ENCODE measurements around the gene MAPK1IP1L. TPM values are rescaled to one million over a fixed set of nuclear protein-coding genes. Genes with fewer than 3 reads are reported as not detected.

The MAPK1IP1L gene
- total RNA-seq, 1 experiment from 2014 or later = 97.9 TPM

GRCh38 chr14:55038708-55039107 is 12.7 kb upstream of the MAPK1IP1L start (continued):
- TF ChIP-seq, protein P1, sequence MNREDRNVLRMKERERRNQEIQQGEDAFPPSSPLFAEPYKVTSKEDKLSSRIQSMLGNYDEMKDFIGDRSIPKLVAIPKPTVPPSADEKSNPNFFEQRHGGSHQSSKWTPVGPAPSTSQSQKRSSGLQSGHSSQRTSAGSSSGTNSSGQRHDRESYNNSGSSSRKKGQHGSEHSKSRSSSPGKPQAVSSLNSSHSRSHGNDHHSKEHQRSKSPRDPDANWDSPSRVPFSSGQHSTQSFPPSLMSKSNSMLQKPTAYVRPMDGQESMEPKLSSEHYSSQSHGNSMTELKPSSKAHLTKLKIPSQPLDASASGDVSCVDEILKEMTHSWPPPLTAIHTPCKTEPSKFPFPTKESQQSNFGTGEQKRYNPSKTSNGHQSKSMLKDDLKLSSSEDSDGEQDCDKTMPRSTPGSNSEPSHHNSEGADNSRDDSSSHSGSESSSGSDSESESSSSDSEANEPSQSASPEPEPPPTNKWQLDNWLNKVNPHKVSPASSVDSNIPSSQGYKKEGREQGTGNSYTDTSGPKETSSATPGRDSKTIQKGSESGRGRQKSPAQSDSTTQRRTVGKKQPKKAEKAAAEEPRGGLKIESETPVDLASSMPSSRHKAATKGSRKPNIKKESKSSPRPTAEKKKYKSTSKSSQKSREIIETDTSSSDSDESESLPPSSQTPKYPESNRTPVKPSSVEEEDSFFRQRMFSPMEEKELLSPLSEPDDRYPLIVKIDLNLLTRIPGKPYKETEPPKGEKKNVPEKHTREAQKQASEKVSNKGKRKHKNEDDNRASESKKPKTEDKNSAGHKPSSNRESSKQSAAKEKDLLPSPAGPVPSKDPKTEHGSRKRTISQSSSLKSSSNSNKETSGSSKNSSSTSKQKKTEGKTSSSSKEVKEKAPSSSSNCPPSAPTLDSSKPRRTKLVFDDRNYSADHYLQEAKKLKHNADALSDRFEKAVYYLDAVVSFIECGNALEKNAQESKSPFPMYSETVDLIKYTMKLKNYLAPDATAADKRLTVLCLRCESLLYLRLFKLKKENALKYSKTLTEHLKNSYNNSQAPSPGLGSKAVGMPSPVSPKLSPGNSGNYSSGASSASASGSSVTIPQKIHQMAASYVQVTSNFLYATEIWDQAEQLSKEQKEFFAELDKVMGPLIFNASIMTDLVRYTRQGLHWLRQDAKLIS (CRISPR knock-in tag; IDR thresholded peaks at IDR 0.05; ENCODE audit: borderline replicate concordance) = no peak
- TF ChIP-seq, protein P2, sequence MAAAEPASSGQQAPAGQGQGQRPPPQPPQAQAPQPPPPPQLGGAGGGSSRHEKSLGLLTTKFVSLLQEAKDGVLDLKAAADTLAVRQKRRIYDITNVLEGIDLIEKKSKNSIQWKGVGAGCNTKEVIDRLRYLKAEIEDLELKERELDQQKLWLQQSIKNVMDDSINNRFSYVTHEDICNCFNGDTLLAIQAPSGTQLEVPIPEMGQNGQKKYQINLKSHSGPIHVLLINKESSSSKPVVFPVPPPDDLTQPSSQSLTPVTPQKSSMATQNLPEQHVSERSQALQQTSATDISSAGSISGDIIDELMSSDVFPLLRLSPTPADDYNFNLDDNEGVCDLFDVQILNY (CRISPR knock-in tag; IDR thresholded peaks at IDR 0.05) = no peak
- TF ChIP-seq JUN (CRISPR knock-in tag; IDR thresholded peaks at IDR 0.05) (no peak), NR1H2 (CRISPR knock-in tag; IDR thresholded peaks at IDR 0.05) (no peak), IRF2 (CRISPR knock-in tag; IDR thresholded peaks at IDR 0.05; ENCODE audit: borderline replicate concordance, low read depth) (no peak), E2F1 (CRISPR knock-in tag; IDR thresholded peaks at IDR 0.05) (no peak), CREB1 (CRISPR knock-in tag; IDR thresholded peaks at IDR 0.05) (no peak), FOXP4 (CRISPR knock-in tag; IDR thresholded peaks at IDR 0.05) (no peak), CTCF (IDR thresholded peaks at IDR 0.05) (no peak)
- TF ChIP-seq, protein P3, sequence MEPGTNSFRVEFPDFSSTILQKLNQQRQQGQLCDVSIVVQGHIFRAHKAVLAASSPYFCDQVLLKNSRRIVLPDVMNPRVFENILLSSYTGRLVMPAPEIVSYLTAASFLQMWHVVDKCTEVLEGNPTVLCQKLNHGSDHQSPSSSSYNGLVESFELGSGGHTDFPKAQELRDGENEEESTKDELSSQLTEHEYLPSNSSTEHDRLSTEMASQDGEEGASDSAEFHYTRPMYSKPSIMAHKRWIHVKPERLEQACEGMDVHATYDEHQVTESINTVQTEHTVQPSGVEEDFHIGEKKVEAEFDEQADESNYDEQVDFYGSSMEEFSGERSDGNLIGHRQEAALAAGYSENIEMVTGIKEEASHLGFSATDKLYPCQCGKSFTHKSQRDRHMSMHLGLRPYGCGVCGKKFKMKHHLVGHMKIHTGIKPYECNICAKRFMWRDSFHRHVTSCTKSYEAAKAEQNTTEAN (CRISPR knock-in tag; IDR thresholded peaks at IDR 0.05) = no peak

DNA sequence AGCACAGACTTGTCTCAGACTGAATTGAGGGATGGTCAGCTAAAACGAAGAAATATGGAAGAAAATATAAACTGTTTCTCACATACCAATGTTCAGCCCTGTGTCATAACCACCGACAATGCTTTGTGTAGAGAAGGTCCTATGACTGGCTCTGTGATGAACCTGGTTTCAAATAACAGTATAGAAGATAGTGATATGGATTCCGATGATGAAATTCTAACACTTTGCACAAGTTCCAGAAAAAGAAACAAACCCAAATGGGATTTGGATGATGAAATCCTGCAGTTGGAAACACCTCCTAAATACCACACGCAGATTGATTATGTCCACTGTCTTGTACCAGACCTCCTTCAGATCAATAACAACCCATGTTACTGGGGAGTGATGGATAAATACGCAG is 7.9 kb upstream of the MAPK1IP1L start:
- H3K27ac Mint-ChIP-seq = no peak overlapping the region
- ChIA-PET CTCF (no interaction called here), POLR2A (no interaction called here)
- DNase-seq (ENCODE audit: low spot score) (no peak), ATAC-seq (no peak)
- H3K36me3 Mint-ChIP-seq = peaks cover 31% of the 10 kb centered on the region
- H3K9me3 Mint-ChIP-seq = no peaks in the 10 kb centered on the region
- peaks cover 5% of the 10 kb centered on the region for H3K4me1 Mint-ChIP-seq
- peaks cover 47% of the 10 kb centered on the region for H3K27me3 Mint-ChIP-seq (ENCODE audit: low read depth)
- TF ChIP-seq, protein P4, sequence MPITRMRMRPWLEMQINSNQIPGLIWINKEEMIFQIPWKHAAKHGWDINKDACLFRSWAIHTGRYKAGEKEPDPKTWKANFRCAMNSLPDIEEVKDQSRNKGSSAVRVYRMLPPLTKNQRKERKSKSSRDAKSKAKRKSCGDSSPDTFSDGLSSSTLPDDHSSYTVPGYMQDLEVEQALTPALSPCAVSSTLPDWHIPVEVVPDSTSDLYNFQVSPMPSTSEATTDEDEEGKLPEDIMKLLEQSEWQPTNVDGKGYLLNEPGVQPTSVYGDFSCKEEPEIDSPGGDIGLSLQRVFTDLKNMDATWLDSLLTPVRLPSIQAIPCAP (CRISPR knock-in tag; IDR thresholded peaks at IDR 0.05) = no peak
- TF ChIP-seq ZNF425 (CRISPR knock-in tag; conservative IDR thresholded peaks at IDR 0.05) = no peak
- TF ChIP-seq, protein P5, sequence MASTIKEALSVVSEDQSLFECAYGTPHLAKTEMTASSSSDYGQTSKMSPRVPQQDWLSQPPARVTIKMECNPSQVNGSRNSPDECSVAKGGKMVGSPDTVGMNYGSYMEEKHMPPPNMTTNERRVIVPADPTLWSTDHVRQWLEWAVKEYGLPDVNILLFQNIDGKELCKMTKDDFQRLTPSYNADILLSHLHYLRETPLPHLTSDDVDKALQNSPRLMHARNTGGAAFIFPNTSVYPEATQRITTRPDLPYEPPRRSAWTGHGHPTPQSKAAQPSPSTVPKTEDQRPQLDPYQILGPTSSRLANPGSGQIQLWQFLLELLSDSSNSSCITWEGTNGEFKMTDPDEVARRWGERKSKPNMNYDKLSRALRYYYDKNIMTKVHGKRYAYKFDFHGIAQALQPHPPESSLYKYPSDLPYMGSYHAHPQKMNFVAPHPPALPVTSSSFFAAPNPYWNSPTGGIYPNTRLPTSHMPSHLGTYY (CRISPR knock-in tag; IDR thresholded peaks at IDR 0.05) = no peak
- TF ChIP-seq KAT7 (CRISPR knock-in tag; IDR thresholded peaks at IDR 0.05; ENCODE audit: borderline replicate concordance) = no peak
- no peak overlapping the region for H3K4me3 Mint-ChIP-seq
